ENCODE data around the gene MAD2L2.

DNA sequence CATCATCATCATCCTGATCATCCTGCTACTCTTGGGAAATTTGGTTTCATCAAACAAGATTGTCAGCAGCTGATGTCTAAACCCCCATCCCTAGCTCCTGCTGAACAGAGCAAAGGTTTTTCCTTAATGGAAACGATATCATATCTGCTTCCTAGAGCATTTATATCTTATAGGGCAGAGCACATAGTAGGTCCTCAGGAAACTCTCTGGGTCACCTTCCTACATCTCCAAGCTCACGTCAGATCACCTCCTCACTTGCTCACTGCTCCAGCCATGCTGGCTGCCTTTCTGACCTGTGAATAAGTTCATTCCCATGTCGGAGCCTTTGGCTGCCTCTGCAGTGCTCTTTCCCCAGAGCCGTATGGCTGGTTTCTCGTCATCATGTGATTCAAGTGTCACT lies 37.2 kb downstream of the MAD2L2 start:
- TF ChIP-seq, protein P1, sequence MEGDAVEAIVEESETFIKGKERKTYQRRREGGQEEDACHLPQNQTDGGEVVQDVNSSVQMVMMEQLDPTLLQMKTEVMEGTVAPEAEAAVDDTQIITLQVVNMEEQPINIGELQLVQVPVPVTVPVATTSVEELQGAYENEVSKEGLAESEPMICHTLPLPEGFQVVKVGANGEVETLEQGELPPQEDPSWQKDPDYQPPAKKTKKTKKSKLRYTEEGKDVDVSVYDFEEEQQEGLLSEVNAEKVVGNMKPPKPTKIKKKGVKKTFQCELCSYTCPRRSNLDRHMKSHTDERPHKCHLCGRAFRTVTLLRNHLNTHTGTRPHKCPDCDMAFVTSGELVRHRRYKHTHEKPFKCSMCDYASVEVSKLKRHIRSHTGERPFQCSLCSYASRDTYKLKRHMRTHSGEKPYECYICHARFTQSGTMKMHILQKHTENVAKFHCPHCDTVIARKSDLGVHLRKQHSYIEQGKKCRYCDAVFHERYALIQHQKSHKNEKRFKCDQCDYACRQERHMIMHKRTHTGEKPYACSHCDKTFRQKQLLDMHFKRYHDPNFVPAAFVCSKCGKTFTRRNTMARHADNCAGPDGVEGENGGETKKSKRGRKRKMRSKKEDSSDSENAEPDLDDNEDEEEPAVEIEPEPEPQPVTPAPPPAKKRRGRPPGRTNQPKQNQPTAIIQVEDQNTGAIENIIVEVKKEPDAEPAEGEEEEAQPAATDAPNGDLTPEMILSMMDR (conservative IDR thresholded peaks at IDR 0.05; ENCODE audit: low read length) = no peak
- no peak for TF ChIP-seq EZH2phosphoT487 (IDR thresholded peaks at IDR 0.05; ENCODE audit: borderline replicate concordance)
